ENCODE results near the gene MUC5AC.

The MUC5AC gene

GRCh38 chr11:1227551-1228100 is 69.9 kb downstream of the MUC5AC start:
- no peak for DNase-seq

- no peak for DNase-seq
Observed at GRCh38 chr11:1228101-1228821, 70.5 kb downstream of the MUC5AC start.

GRCh38 chr11:1228921-1229451 is 71.2 kb downstream of the MUC5AC start:
- no peak for DNase-seq

GRCh38 chr11:1229471-1230120 is 71.8 kb downstream of the MUC5AC start:
- DNase-seq: no peak

- no peak for DNase-seq
Observed at GRCh38 chr11:1230121-1230455, 72.3 kb downstream of the MUC5AC start.

GRCh38 chr11:1230456-1231395 is 73.0 kb downstream of the MUC5AC start:
- DNase-seq: no peak

GRCh38 chr11:1231396-1232020 is 73.8 kb downstream of the MUC5AC start:
- no peak for DNase-seq

- no peak for DNase-seq
Observed at GRCh38 chr11:1232021-1232882, 74.5 kb downstream of the MUC5AC start.

GRCh38 chr11:1232883-1233321 is 75.1 kb downstream of the MUC5AC start:
- no peak for DNase-seq

GRCh38 chr11:1233351-1234053 is 75.7 kb downstream of the MUC5AC start:
- no peak for DNase-seq

- DNase-seq: no peak
Observed at GRCh38 chr11:1234054-1234720, 76.4 kb downstream of the MUC5AC start.

GRCh38 chr11:1234771-1235305 is 77.1 kb downstream of the MUC5AC start:
- no peak for DNase-seq

- no peak for DNase-seq
Observed at GRCh38 chr11:1235306-1235900, 77.7 kb downstream of the MUC5AC start.

GRCh38 chr11:1235901-1236315 is 78.2 kb downstream of the MUC5AC start:
- no peak for DNase-seq

GRCh38 chr11:1236316-1237127 is 78.8 kb downstream of the MUC5AC start:
- no peak for DNase-seq

- DNase-seq: no peak
Observed at GRCh38 chr11:1237128-1237580, 79.4 kb downstream of the MUC5AC start.

- no peak for DNase-seq
Observed at GRCh38 chr11:1237851-1238250, 80.1 kb downstream of the MUC5AC start.
